Caco-2 (cell line): Measurements from ENCODE around the gene ELF2. TPM values are rescaled to one million over a fixed set of nuclear protein-coding genes. Genes with fewer than 3 reads are reported as not detected.

ENCODE experiments used
- BruUV-seq: library from RNA; stranded (reverse); fragments of 400-500 nt; replicated peaks from 2 replicates; lab custom pipeline; 2021; lab: Mats Ljungman, UMichigan
- CTCF ChIA-PET: fragments of 300-600 bp; sonication (Branson Sonifier 250); formaldehyde crosslinking; loops from one replicate; lab custom pipeline; 2022; ENCODE audit warnings: antibody characterized with exemption; lab: Charles Lee
- POLR2A ChIA-PET: fragments of 300-600 bp; sonication (Branson Sonifier 250); formaldehyde crosslinking; loops from one replicate; lab custom pipeline; 2022; ENCODE audit warnings: antibody characterized with exemption; lab: Charles Lee
- DNase-seq, 2 experiments: peaks; one replicate each; pipeline versions ENCODE4 v3.0.0 to v3.0.0-alpha.2; 2020 to 2022
- H3K27me3 ChIP-seq: replicated peaks from 2 replicates; pipeline ENCODE4 v1.6.0; 2011; ENCODE audit warnings: low read length; ENCODE audit not compliant: control insufficient read depth, insufficient read depth
- H3K36me3 ChIP-seq: 2 replicates; pipeline ENCODE4 v1.5.1; 2011; ENCODE audit warnings: low read length; ENCODE audit not compliant: control insufficient read depth, insufficient read depth
- H3K4me1 ChIP-seq: fragments of 250-450 bp; sonication (Bioruptor Pico); 2 replicates; pipeline ENCODE4 v1.5.1; 2020; ENCODE audit warnings: mild to moderate bottlenecking
- H3K4me3 ChIP-seq: 2 replicates; pipeline ENCODE4 v1.5.1; 2011; ENCODE audit warnings: low read depth, mild to moderate bottlenecking, control low read depth, low read length
- H3K9me3 ChIP-seq: fragments of 250-450 bp; sonication (Bioruptor Pico); 2 replicates; pipeline ENCODE4 v1.5.1; 2020; ENCODE audit warnings: mild to moderate bottlenecking, moderate library complexity
- H3K27ac Mint-ChIP-seq: one replicate; pipeline ENCODE4 v1.8.0; 2022; ENCODE audit warnings: mixed read lengths; ENCODE audit not compliant: unreplicated experiment
- H3K27me3 Mint-ChIP-seq: one replicate; pipeline ENCODE4 v1.8.0; 2022; ENCODE audit warnings: mixed read lengths; ENCODE audit not compliant: insufficient read depth, unreplicated experiment
- H3K36me3 Mint-ChIP-seq: one replicate; pipeline ENCODE4 v1.8.0; 2022; ENCODE audit warnings: mild to moderate bottlenecking, mixed read lengths; ENCODE audit not compliant: insufficient read depth, unreplicated experiment
- H3K4me1 Mint-ChIP-seq: one replicate; pipeline ENCODE4 v1.8.0; 2022; ENCODE audit warnings: low read depth, mixed read lengths; ENCODE audit not compliant: unreplicated experiment
- H3K4me3 Mint-ChIP-seq: one replicate; pipeline ENCODE4 v1.8.0; 2022; ENCODE audit warnings: mild to moderate bottlenecking, moderate library complexity, mixed read lengths; ENCODE audit not compliant: unreplicated experiment
- H3K9me3 Mint-ChIP-seq: one replicate; pipeline ENCODE4 v1.8.0; 2022; ENCODE audit warnings: mixed read lengths; ENCODE audit not compliant: unreplicated experiment
- intact Hi-C: fragments of 100-400 bp; cut with micrococcal nuclease; formaldehyde crosslinking; loops from one replicate; pipeline ENCODE4 v1.10.0; 2022; ENCODE audit not compliant: unreplicated experiment
- total RNA-seq: library from RNA; stranded (reverse); gene quantifications from 2 replicates; pipeline ENCODE4 v1.2.3, GENCODE V29; 2022
- TF ChIP-seq, protein P1 (sequence below), 2 experiments: fragments of 200-600 bp in 1 of 2; IDR thresholded peaks; 1 replicate in 1 of 2; 2 replicates in 1 of 2; pipeline versions ENCODE4 v1.5.1 to v1.8.0; 2011 to 2022; ENCODE audit warnings: antibody characterized with exemption in 1 of 2, control low read depth in 1 of 2, inconsistent platforms in 1 of 2, low read depth in 1 of 2, low read length in 1 of 2, mild to moderate bottlenecking in 1 of 2, moderate library complexity in 1 of 2; ENCODE audit not compliant: insufficient read depth in 1 of 2, severe bottlenecking in 1 of 2, unreplicated experiment in 1 of 2

Gene ELF2
- total RNA-seq, 1 experiment from 2014 or later = 53.2 TPM

DNA sequence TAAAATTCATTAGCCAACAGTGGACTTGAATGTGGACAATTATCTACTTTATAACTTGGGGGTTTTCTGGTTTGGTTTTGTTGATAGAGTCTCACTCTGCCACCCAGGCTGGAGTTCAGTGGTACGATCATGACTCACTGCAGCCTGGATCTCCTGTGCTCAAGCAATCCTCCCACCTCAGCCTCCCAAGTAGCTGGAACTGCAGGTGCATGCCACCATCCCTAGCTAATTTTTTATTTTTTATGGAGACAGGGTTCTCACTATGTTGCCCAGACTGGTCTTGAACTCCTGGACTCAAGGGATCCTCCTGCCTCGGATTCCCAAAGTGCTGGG, 12.4 kb upstream of the ELF2 start:
- ChIA-PET POLR2A (no interaction called here), CTCF (no interaction called here)
- H3K9me3 Mint-ChIP-seq = no peaks in the 10 kb centered on the region
- no peaks in the 10 kb centered on the region for H3K27me3 ChIP-seq
- H3K9me3 ChIP-seq = no peaks in the 10 kb centered on the region
- intact Hi-C loops = no loop called here
- H3K27ac Mint-ChIP-seq = no peak overlapping the region
- H3K4me1 ChIP-seq = no peaks in the 10 kb centered on the region
- no peaks in the 10 kb centered on the region for H3K27me3 Mint-ChIP-seq
- H3K36me3 ChIP-seq = no peaks in the 10 kb centered on the region
- H3K4me3 Mint-ChIP-seq = no peak overlapping the region
- H3K36me3 Mint-ChIP-seq = peaks cover 6% of the 10 kb centered on the region
- no TSS peak for BruUV-seq
- no peak for DNase-seq
- TF ChIP-seq, protein P1, sequence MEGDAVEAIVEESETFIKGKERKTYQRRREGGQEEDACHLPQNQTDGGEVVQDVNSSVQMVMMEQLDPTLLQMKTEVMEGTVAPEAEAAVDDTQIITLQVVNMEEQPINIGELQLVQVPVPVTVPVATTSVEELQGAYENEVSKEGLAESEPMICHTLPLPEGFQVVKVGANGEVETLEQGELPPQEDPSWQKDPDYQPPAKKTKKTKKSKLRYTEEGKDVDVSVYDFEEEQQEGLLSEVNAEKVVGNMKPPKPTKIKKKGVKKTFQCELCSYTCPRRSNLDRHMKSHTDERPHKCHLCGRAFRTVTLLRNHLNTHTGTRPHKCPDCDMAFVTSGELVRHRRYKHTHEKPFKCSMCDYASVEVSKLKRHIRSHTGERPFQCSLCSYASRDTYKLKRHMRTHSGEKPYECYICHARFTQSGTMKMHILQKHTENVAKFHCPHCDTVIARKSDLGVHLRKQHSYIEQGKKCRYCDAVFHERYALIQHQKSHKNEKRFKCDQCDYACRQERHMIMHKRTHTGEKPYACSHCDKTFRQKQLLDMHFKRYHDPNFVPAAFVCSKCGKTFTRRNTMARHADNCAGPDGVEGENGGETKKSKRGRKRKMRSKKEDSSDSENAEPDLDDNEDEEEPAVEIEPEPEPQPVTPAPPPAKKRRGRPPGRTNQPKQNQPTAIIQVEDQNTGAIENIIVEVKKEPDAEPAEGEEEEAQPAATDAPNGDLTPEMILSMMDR (IDR thresholded peaks at IDR 0.05; ENCODE audit: insufficient read depth in 1 of 2, low read depth in 1 of 2, low read length in 1 of 2, severe bottlenecking in 1 of 2, unreplicated experiment in 1 of 2) = no peak
- peaks cover 5% of the 10 kb centered on the region for H3K4me1 Mint-ChIP-seq
- no peak overlapping the region for H3K4me3 ChIP-seq

DNA sequence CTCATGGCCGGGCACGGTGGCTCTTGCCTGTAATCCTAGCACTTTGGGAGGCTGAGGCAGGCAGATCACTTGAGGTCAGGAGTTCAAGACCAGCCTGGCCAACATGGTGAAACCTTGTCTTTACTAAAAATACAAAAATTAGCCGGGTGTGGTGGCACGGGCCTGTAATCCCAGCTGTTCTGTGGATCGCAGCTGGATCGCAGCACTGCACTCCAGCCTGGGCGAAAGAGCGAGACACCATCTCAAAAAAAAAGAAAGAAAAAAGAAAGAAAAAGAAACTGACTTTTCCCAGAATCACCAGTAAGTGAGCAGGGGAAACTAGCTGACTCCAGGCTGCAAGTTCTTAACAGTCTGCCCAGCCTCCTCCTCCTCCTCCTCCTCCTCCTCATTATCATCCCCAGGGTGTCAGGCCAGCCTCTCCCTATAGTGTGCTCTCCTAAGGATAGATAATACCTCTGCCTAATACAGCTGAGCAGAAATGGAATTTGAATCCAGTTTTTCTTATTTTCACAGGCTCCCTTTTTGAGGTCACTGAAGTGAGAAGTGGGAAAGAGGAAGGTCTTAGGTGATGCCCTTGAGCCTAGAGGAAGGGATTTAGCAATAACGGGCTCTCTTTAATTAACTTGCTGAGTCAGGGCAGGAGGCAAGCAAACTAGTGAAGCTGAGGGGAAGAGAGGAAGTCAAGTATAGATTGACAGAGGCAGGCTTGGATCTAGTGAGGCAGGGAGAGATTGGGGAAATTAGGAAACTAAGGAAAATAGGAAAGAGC, 11.8 kb upstream of the ELF2 start:
- H3K27me3 ChIP-seq = no peaks in the 10 kb centered on the region
- H3K4me3 ChIP-seq = no peak overlapping the region
- BruUV-seq = no TSS peak
- H3K36me3 Mint-ChIP-seq = peaks cover 6% of the 10 kb centered on the region
- no peaks in the 10 kb centered on the region for H3K9me3 ChIP-seq
- ChIA-PET POLR2A (no interaction called here), CTCF (no interaction called here)
- no peak overlapping the region for H3K27ac Mint-ChIP-seq
- TF ChIP-seq, protein P1 (IDR thresholded peaks at IDR 0.05; ENCODE audit: insufficient read depth in 1 of 2, low read depth in 1 of 2, low read length in 1 of 2, severe bottlenecking in 1 of 2, unreplicated experiment in 1 of 2) = no peak
- no peaks in the 10 kb centered on the region for H3K36me3 ChIP-seq
- H3K4me1 Mint-ChIP-seq = peaks cover 5% of the 10 kb centered on the region
- no peaks in the 10 kb centered on the region for H3K4me1 ChIP-seq
- H3K4me3 Mint-ChIP-seq = no peak overlapping the region
- DNase-seq = no peak
- H3K27me3 Mint-ChIP-seq = no peaks in the 10 kb centered on the region
- no peaks in the 10 kb centered on the region for H3K9me3 Mint-ChIP-seq
- intact Hi-C loops = no loop called here

DNA sequence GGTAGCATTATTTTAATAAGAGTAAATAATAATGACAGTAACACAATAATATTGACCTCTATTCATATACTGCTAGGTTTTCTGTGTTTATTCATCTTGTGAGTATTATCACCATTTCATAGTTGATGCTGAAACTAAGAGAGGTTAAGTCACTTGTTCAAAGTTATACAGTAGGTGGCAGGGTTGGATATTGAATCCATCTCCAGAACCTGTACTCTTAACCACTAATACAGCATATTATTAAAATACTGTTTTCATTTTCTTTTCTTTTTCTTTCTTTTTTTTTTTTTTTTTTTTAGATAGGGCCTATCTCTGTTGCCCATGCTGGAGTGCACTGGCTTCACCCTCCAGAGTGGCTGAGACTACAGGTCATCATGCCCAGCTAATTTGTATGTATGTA, 7.1 kb upstream of the ELF2 start:
- no peak for DNase-seq
- intact Hi-C loops = loop anchor here (1.0 kb wide), 2 partner anchors 43 to 111 kb away; no protein-coding TSS in a partner anchor
- TF ChIP-seq, protein P1 (IDR thresholded peaks at IDR 0.05; ENCODE audit: insufficient read depth in 1 of 2, low read depth in 1 of 2, low read length in 1 of 2, severe bottlenecking in 1 of 2, unreplicated experiment in 1 of 2) = no peak
- peaks cover 10% of the 10 kb centered on the region for H3K4me1 Mint-ChIP-seq
- no peak overlapping the region for H3K4me3 ChIP-seq
- no TSS peak for BruUV-seq
- no peak overlapping the region for H3K4me3 Mint-ChIP-seq
- H3K27me3 ChIP-seq = no peaks in the 10 kb centered on the region
- H3K27me3 Mint-ChIP-seq = no peaks in the 10 kb centered on the region
- H3K9me3 Mint-ChIP-seq = no peaks in the 10 kb centered on the region
- H3K36me3 ChIP-seq = no peaks in the 10 kb centered on the region
- H3K4me1 ChIP-seq = peaks cover 8% of the 10 kb centered on the region; the same call in 1 of the 2 replicates
- ChIA-PET POLR2A (no interaction called here), CTCF (interaction anchor here (0.7 kb wide), 1 partner anchor 112 kb away, joined by 3 read pairs; no protein-coding TSS in a partner anchor)
- H3K36me3 Mint-ChIP-seq = peaks cover 6% of the 10 kb centered on the region
- no peaks in the 10 kb centered on the region for H3K9me3 ChIP-seq
- H3K27ac Mint-ChIP-seq = no peak overlapping the region
